Amniotic stem cell (primary cell): ENCODE results near the gene PRPF38A.

Source experiments
- DNase-seq: peaks from one replicate; lab custom pipeline; 2025; lab: John Stamatoyannopoulos, UW

PRPF38A gene

DNA sequence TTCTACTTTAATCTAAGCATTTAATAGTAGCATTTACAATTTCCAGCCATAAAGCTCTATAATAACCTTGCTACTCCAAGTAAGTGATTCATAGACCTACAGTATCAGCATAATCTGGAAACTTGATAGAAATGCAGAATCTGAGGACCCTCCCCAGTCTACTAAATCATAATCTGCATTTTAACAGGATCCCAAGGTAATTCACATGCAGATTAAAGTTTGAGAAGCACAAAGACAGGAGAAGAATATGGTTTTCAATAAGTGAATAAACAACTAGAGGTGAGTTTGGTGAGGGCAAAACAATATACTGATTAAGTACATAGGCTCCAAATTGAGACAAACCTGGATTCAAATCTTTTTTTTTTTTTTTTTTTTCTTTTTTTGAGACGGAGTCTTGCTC lies 57.4 kb downstream of the PRPF38A start:
- DNase-seq = no peak

GRCh38 chr1:52463891-52464290 lies 59.5 kb downstream of the PRPF38A start:
- DNase-seq = no peak

GRCh38 chr1:52469108-52469507 lies 64.7 kb downstream of the PRPF38A start:
- no peak for DNase-seq
